ENCODE results near the gene IFRD2.
"Not testable (repeated sequence)": the region's sequence is repeated elsewhere in the genome, so short reads cannot be mapped to it uniquely, and the experiment has no call there.

IFRD2 gene

DNA sequence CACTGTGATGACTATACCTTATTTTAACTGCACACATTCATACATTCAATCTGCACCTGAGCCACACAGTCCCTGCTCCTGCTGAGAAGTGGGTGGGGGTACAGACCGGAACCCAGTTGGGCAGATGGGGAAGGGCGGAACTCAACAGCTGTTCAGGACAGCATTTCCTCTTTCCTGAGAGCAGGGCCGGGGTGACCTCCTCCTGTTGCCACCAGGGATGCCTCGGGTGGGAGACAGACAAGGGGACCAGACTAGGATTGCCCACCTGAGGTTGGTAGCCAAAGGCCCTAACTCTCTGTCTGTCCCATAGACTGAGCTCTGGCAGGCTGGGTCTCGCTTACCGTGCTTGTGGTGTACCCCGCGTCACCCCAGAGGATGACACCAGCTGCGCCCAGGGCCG is 26.4 kb upstream of the IFRD2 start:
- Histone ChIP-seq H3K36me3 (ENCODE audit: control insufficient read depth in 2 of 2, insufficient read depth in 2 of 2, low read length in 2 of 2) (peaks cover 10 to 30% of the 10 kb centered on the region in 2 donors), H3K9ac (ENCODE audit: low read length in 2 of 2) (peak overlapping the region; percentile 8 to 36), H3K4me1 (ENCODE audit: control insufficient read depth, insufficient read depth, low read length) (peaks cover 47% of the 10 kb centered on the region), H3K27ac (ENCODE audit: low read length) (peak overlapping the region; percentile 11), H3K27me3 (ENCODE audit: control insufficient read depth in 1 of 2, insufficient read depth in 2 of 2, low read length in 2 of 2) (no peaks in the 10 kb centered on the region), H3K4me3 (ENCODE audit: low read length in 2 of 2) (peak overlapping the region in 1 of 2 donors; percentile 40), H3K9me3 (ENCODE audit: control insufficient read depth in 2 of 2, low read length in 2 of 2) (no peaks in the 10 kb centered on the region)

DNA sequence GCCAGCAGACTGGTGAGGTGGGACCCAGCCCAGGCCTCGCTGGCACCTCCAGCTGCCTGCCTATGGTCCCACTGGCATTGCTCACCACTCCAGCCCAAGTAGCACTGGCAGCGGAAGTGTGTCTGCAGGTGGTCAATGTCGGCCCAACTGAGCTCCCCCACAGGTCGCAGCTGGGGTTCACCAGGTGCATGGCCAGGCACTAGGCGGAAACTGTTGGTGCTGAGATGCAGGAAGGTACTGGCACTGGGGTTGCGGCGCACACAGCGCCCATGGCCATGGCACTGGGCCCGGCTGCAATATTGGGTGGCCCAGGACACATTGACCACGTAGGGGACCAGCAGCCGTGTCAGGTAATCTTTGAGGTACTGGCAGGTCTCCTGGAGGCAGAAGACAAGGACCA is 25.9 kb upstream of the IFRD2 start:
- H3K9ac ChIP-seq (ENCODE audit: low read length in 2 of 2), result peak overlapping the region; percentile 5 to 8
- H3K27ac ChIP-seq (ENCODE audit: low read length), result no peak overlapping the region
- peaks cover 47% of the 10 kb centered on the region for H3K4me1 ChIP-seq (ENCODE audit: control insufficient read depth, insufficient read depth, low read length)
- no peaks in the 10 kb centered on the region for H3K27me3 ChIP-seq (ENCODE audit: control insufficient read depth in 1 of 2, insufficient read depth in 2 of 2, low read length in 2 of 2)
- H3K4me3 ChIP-seq (ENCODE audit: low read length in 2 of 2), result peak overlapping the region in 1 of 2 donors; percentile 40
- peaks cover 10 to 30% of the 10 kb centered on the region in 2 donors for H3K36me3 ChIP-seq (ENCODE audit: control insufficient read depth in 2 of 2, insufficient read depth in 2 of 2, low read length in 2 of 2)
- H3K9me3 ChIP-seq (ENCODE audit: control insufficient read depth in 2 of 2, low read length in 2 of 2), result no peaks in the 10 kb centered on the region

DNA sequence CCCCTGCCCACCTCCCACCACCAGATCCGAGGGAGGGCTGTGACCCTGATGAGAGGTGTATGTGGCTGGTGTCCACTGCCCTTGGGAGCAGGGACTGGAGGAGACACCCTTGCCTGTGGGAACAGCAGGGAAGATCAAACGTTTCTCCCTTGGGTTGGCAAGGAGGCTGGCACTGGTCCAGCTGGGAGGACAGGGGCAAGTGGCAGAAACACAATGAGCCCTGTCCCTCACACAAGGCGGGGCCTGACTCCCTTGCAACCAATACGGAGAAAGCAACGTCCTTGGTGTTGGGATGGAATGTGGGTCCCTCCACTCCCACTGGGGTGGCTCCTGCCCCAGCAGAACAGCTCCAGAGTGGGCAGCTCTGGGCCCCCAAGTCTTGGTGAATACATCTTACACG is 25.1 kb upstream of the IFRD2 start:
- Histone ChIP-seq H3K36me3 (ENCODE audit: control insufficient read depth in 2 of 2, insufficient read depth in 2 of 2, low read length in 2 of 2) (peaks cover 10 to 30% of the 10 kb centered on the region in 2 donors), H3K4me1 (ENCODE audit: control insufficient read depth, insufficient read depth, low read length) (peaks cover 41% of the 10 kb centered on the region), H3K27me3 (ENCODE audit: control insufficient read depth in 1 of 2, insufficient read depth in 2 of 2, low read length in 2 of 2) (no peaks in the 10 kb centered on the region), H3K9ac (ENCODE audit: low read length in 2 of 2) (peak overlapping the region in 1 of 2 donors; percentile 47), H3K4me3 (ENCODE audit: low read length in 2 of 2) (no peak overlapping the region), H3K27ac (ENCODE audit: low read length) (no peak overlapping the region), H3K9me3 (ENCODE audit: control insufficient read depth in 2 of 2, low read length in 2 of 2) (no peaks in the 10 kb centered on the region)

DNA sequence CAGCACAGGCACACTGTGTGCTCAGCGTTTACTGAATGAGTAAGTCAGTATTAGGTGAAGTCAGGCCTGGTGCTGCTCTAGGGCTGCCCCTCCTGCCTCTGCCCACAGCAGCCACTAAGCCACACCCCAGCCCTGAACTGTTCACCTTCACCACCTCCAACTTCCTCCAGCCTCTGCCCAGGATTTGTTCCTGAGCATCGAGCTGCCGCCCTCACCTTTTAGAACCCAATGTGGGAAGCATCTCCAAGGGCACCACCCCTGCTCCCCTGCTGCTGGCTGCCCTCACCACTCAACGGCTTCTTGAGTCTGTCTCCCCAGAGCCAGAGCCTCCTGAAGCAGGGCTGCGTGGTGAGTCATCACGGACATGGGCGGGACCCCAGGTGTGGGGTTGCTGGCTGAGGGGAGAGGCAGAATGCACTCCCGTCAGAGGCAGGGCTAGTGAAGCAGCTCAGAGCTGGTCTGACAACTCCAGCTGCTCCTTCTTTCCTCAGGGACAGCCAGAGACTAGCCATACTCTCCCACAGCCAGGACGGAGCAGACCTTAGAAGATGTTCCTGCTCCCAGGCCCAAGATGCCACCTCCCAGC is 24.5 kb upstream of the IFRD2 start:
- Histone ChIP-seq H3K36me3 (ENCODE audit: control insufficient read depth in 2 of 2, insufficient read depth in 2 of 2, low read length in 2 of 2) (peaks cover 10 to 30% of the 10 kb centered on the region in 2 donors), H3K27me3 (ENCODE audit: control insufficient read depth in 1 of 2, insufficient read depth in 2 of 2, low read length in 2 of 2) (no peaks in the 10 kb centered on the region), H3K4me1 (ENCODE audit: control insufficient read depth, insufficient read depth, low read length) (peaks cover 36% of the 10 kb centered on the region), H3K27ac (ENCODE audit: low read length) (no peak overlapping the region), H3K4me3 (ENCODE audit: low read length in 2 of 2) (no peak overlapping the region), H3K9ac (ENCODE audit: low read length in 2 of 2) (peak overlapping the region in 1 of 2 donors; percentile 47), H3K9me3 (ENCODE audit: control insufficient read depth in 2 of 2, low read length in 2 of 2) (no peaks in the 10 kb centered on the region)

DNA sequence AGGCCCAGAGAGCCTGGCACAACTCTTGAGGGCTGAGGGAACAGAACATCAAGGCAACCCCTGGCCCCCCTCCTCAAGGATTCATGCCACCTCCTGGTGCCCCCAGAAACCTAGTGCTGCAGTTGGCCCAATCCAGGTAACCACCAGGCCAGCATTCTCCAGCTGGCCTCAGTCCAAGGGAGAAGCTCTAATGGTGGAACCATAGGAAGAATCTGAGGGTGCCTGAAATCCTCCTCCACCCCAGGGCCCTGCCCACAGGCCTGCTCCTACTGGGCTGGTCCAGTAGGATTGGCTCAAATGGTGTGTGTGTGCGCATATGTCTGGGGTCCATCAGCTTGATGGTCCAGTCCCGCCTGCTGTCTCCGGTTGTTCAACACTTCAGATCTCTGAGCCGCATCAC is 22.6 kb upstream of the IFRD2 start:
- peaks cover 10 to 30% of the 10 kb centered on the region in 2 donors for H3K36me3 ChIP-seq (ENCODE audit: control insufficient read depth in 2 of 2, insufficient read depth in 2 of 2, low read length in 2 of 2)
- no peaks in the 10 kb centered on the region for H3K9me3 ChIP-seq (ENCODE audit: control insufficient read depth in 2 of 2, low read length in 2 of 2)
- peaks cover 26% of the 10 kb centered on the region for H3K4me1 ChIP-seq (ENCODE audit: control insufficient read depth, insufficient read depth, low read length)
- H3K4me3 ChIP-seq (ENCODE audit: low read length in 2 of 2), result no peak overlapping the region
- no peak overlapping the region for H3K27ac ChIP-seq (ENCODE audit: low read length)
- H3K27me3 ChIP-seq (ENCODE audit: control insufficient read depth in 1 of 2, insufficient read depth in 2 of 2, low read length in 2 of 2), result no peaks in the 10 kb centered on the region
- H3K9ac ChIP-seq (ENCODE audit: low read length in 2 of 2), result no peak overlapping the region

DNA sequence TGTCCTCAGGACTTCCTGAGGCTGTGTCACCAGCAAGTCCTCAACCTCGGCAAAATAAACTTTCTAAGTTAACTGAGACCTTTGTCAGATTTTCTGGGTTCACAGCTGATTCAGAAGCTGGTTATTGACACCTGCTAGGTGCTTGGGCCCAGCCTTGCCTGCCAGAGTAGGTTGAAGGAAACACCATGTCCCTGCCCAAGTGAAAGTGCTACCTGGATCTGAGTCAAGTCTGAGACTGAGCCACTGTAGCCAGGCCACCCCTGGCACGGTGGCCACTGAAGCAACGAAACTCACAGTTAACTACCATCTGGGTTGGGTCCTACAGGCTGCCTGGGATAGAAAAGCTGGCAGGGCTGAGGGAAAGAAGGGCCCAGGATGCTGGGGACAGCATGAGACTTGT is 22.1 kb upstream of the IFRD2 start:
- Histone ChIP-seq H3K9me3 (ENCODE audit: control insufficient read depth in 2 of 2, low read length in 2 of 2) (no peaks in the 10 kb centered on the region), H3K36me3 (ENCODE audit: control insufficient read depth in 2 of 2, insufficient read depth in 2 of 2, low read length in 2 of 2) (peaks cover 10 to 28% of the 10 kb centered on the region in 2 donors), H3K4me1 (ENCODE audit: control insufficient read depth, insufficient read depth, low read length) (peaks cover 21% of the 10 kb centered on the region), H3K9ac (ENCODE audit: low read length in 2 of 2) (no peak overlapping the region), H3K27me3 (ENCODE audit: control insufficient read depth in 1 of 2, insufficient read depth in 2 of 2, low read length in 2 of 2) (no peaks in the 10 kb centered on the region), H3K4me3 (ENCODE audit: low read length in 2 of 2) (no peak overlapping the region), H3K27ac (ENCODE audit: low read length) (no peak overlapping the region)

DNA sequence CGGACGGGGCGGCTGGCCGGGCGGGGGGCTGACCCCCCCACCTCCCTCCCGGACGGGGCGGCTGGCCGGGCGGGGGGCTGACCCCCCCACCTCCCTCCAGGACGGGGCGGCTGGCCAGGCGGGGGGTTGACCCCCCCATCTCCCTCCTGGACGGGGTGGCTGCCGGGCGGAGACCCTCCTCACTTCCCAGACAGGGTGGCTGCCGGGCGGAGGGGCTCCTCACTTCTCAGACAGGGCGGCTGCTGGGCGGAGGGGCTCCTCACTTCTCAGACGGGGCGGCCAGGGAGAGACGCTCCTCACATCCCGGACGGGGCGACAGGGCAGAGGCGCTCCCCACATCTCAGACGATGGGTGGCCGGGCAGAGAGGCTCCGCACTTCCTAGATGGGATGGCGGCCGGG is 19.8 kb upstream of the IFRD2 start:
- H3K27me3 ChIP-seq (ENCODE audit: control insufficient read depth in 1 of 2, insufficient read depth in 2 of 2, low read length in 2 of 2); H3K9ac ChIP-seq (ENCODE audit: low read length in 2 of 2); H3K4me1 ChIP-seq (ENCODE audit: control insufficient read depth, insufficient read depth, low read length); H3K4me3 ChIP-seq (ENCODE audit: low read length in 2 of 2); H3K9me3 ChIP-seq (ENCODE audit: control insufficient read depth in 2 of 2, low read length in 2 of 2); H3K27ac ChIP-seq (ENCODE audit: low read length): not testable (repeated sequence)
- H3K36me3 ChIP-seq (ENCODE audit: control insufficient read depth in 2 of 2, insufficient read depth in 2 of 2, low read length in 2 of 2), result peaks cover 3 to 12% of the 10 kb centered on the region in 2 donors

DNA sequence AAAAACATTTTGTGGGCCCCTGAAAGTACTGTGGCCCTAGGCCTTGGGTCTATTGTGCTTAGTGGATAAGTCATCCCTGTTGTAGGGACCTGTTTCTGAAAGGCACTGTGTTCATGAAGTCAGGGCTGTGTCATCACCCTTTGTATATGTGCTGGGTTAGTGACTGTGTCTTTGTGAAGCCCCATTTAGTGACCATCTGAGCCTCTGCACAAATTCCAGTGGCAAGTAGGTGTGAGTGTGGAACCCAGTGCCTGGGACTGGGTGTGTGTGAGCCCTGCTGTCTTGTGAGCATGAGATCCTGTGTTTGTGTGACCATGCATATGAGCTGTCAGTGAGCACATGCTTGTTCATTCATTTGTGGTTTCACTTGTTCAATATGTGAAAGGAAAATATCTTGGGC is 12.4 kb upstream of the IFRD2 start:
- peaks cover 25% of the 10 kb centered on the region for H3K4me1 ChIP-seq (ENCODE audit: control insufficient read depth, insufficient read depth, low read length)
- no peaks in the 10 kb centered on the region for H3K27me3 ChIP-seq (ENCODE audit: control insufficient read depth in 1 of 2, insufficient read depth in 2 of 2, low read length in 2 of 2)
- no peak overlapping the region for H3K9ac ChIP-seq (ENCODE audit: low read length in 2 of 2)
- no peak overlapping the region for H3K27ac ChIP-seq (ENCODE audit: low read length)
- no peaks in the 10 kb centered on the region for H3K36me3 ChIP-seq (ENCODE audit: control insufficient read depth in 2 of 2, insufficient read depth in 2 of 2, low read length in 2 of 2)
- H3K4me3 ChIP-seq (ENCODE audit: low read length in 2 of 2), result no peak overlapping the region
- H3K9me3 ChIP-seq (ENCODE audit: control insufficient read depth in 2 of 2, low read length in 2 of 2), result no peaks in the 10 kb centered on the region

DNA sequence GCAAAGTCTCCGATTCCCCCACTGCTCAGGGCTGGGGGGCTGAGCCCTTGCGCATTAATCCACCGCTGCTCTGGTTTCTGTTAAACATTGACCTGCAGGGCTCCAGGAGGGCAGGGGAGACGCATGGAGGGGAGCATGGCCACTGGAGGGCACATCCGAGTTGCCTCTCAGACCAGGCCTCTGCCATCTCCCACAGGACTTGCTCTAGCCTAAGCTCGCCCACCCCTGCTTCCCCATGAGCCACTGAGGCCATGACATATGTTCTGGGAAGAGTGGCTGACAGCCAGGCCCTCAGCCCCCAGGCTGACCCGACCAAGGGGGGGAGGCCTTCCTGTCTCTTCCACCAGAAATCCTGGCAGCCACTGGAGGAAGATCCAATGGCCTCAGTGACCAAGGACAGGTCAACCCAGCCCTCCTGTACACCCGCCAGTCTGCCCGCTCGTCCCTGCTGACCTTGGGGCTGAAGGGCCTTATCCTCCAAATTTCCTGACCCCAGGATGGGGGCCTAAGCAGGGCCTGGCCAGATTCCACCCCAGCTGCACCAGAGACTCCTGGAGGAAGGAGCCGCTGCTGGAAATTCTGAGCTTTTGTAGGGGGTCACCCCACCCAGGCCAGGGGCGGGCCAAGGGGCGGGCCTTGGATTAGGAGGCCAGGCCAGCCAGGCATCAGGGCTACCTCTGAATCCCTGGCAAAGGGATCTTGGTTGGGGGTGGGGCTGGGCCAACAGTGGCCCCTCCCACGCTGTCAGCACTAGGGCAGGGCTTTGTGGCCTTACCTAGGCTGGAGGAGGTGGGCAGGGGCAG is 11.0 kb upstream of the IFRD2 start, which contains the start of gene HYAL1:
HYAL1 (minus strand) TSS at position 562 of the 803 bp plus-strand sequence. CDS start 618 bp downstream, outside the sequence.
- no peaks in the 10 kb centered on the region for H3K27me3 ChIP-seq (ENCODE audit: control insufficient read depth in 1 of 2, insufficient read depth in 2 of 2, low read length in 2 of 2)
- no peaks in the 10 kb centered on the region for H3K9me3 ChIP-seq (ENCODE audit: control insufficient read depth in 2 of 2, low read length in 2 of 2)
- H3K36me3 ChIP-seq (ENCODE audit: control insufficient read depth in 2 of 2, insufficient read depth in 2 of 2, low read length in 2 of 2), result no peaks in the 10 kb centered on the region
- peaks cover 37% of the 10 kb centered on the region for H3K4me1 ChIP-seq (ENCODE audit: control insufficient read depth, insufficient read depth, low read length)
- no peak within 1 kb of the TSS for H3K27ac ChIP-seq (ENCODE audit: low read length)
- peak within 1 kb of the TSS in 1 of 2 donors; percentile 40 for H3K4me3 ChIP-seq (ENCODE audit: low read length in 2 of 2)
- no peak within 1 kb of the TSS for H3K9ac ChIP-seq (ENCODE audit: low read length in 2 of 2)

DNA sequence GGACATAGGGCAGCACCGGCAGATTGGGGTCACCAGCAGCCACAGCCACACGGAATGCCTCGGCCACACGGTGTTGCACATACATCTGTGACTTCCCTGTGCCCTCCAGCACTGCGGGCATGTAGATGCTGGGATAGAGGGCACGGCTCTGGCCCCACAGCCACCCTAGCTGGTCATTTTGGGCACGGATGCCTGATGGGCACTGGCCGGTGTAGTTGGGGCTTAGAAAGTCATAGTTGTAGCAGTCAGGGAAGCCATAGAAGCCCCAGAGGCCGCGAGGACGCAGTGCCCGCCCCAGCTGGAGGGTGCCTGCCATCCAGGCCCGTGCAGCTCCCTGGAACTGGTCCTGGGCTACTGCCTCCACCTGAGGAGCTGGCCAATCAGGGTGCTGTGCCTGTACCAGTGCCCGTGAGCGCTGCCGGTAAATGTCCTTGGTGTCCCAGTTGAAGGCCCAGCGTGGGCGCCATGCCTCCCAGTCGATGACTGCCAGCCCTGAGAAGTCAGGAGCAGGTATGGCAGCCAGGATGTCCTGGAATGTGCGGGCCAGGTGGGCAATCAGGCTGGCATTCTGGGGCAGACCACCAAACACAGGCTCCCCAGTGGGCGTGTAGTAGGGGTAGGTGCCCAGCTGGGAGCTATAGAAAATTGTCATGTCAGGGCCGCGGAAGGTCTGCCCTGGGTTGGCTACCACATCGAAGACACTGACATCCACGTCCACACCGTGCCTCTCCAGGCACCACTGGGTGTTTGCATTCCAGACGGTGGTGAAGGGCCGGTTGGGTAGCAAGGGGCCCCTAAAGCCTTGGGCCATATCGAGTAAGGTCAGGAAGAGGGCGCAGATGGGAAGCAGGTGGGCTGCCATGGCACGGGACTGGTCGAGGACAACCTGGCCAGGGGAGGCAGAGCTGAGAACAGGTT is 10.1 kb upstream of the IFRD2 start:
- no peak overlapping the region for H3K9ac ChIP-seq (ENCODE audit: low read length in 2 of 2)
- H3K27ac ChIP-seq (ENCODE audit: low read length), result no peak overlapping the region
- H3K4me1 ChIP-seq (ENCODE audit: control insufficient read depth, insufficient read depth, low read length), result peaks cover 39% of the 10 kb centered on the region
- no peaks in the 10 kb centered on the region for H3K36me3 ChIP-seq (ENCODE audit: control insufficient read depth in 2 of 2, insufficient read depth in 2 of 2, low read length in 2 of 2)
- H3K27me3 ChIP-seq (ENCODE audit: control insufficient read depth in 1 of 2, insufficient read depth in 2 of 2, low read length in 2 of 2), result no peaks in the 10 kb centered on the region
- no peaks in the 10 kb centered on the region for H3K9me3 ChIP-seq (ENCODE audit: control insufficient read depth in 2 of 2, low read length in 2 of 2)
- H3K4me3 ChIP-seq (ENCODE audit: low read length in 2 of 2), result peak overlapping the region in 1 of 2 donors; percentile 40

Measured in stomach smooth muscle (tissue), 2 donors.